WTC11 (cell line): ENCODE results near the gene ZSCAN5C.
"Not testable (repeated sequence)": the region's sequence is repeated elsewhere in the genome, so short reads cannot be mapped to it uniquely, and the experiment has no call there.

ENCODE experiments used
- CTCF ChIP-seq: fragments of 200-600 bp; IDR thresholded peaks from 2 replicates; pipeline ENCODE4 v1.8.0; 2022; ENCODE audit warnings: antibody characterized with exemption
- MYBL2 ChIP-seq: sonication (generic); formaldehyde crosslinking; IDR thresholded peaks from 2 replicates; pipeline ENCODE4 v1.8.1; 2023; ENCODE audit warnings: mild to moderate bottlenecking, moderate library complexity, missing genetic modification reagents
- ZBTB21 ChIP-seq: sonication (generic); formaldehyde crosslinking; IDR thresholded peaks from 2 replicates; pipeline ENCODE4 v1.8.1; 2023; ENCODE audit warnings: mild to moderate bottlenecking, missing genetic modification reagents, borderline replicate concordance
- TF ChIP-seq, protein P1 (sequence below): sonication (generic); formaldehyde crosslinking; IDR thresholded peaks from 2 replicates; pipeline ENCODE4 v1.8.0; 2022; ENCODE audit warnings: mild to moderate bottlenecking, missing genetic modification reagents

DNA sequence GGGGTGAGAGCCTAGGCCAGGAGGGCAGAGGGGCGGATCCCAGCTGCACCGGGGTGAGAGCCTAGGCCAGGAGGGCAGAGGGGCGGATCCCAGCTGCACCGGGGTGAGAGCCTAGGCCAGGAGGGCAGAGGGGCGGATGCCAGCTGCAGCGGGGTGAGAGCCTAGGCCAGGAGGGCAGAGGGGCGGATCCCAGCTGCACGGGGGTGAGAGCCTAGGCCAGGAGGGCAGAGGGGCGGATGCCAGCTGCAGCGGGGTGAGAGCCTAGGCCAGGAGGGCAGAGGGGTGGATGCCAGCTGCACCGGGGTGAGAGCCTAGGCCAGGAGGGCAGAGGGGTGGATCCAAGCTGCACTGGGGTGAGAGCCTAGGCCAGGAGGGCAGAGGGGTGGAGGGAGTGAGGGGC, 25.8 kb upstream of the ZSCAN5C start:
- not testable (repeated sequence) for TF ChIP-seq CTCF; MYBL2 (CRISPR knock-in tag); ZBTB21 (CRISPR knock-in tag)
- TF ChIP-seq, protein P1, sequence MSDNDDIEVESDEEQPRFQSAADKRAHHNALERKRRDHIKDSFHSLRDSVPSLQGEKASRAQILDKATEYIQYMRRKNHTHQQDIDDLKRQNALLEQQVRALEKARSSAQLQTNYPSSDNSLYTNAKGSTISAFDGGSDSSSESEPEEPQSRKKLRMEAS = not testable (repeated sequence)
